ENCODE measurements around the gene PDE4B.

The PDE4B gene

DNA sequence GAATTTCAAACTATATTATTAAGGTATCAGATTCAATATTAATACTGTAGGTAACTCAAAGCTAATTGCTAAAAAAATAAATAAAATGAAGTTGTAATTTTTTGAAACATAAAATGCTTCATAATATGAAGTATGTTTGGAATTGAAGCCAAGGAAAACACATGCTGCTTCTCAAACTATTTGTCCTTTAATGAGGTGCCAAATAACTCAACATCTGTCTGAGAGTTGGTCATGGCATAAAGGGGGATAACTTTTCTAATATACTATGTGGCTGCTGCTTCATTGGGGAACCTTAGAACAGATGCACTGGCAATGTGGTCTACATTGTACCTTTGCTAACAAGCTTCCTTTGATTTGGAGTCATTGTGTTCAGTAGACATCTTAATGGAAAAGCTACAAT, 96.7 kb downstream of the PDE4B start:
- no peak for DNase-seq

DNA sequence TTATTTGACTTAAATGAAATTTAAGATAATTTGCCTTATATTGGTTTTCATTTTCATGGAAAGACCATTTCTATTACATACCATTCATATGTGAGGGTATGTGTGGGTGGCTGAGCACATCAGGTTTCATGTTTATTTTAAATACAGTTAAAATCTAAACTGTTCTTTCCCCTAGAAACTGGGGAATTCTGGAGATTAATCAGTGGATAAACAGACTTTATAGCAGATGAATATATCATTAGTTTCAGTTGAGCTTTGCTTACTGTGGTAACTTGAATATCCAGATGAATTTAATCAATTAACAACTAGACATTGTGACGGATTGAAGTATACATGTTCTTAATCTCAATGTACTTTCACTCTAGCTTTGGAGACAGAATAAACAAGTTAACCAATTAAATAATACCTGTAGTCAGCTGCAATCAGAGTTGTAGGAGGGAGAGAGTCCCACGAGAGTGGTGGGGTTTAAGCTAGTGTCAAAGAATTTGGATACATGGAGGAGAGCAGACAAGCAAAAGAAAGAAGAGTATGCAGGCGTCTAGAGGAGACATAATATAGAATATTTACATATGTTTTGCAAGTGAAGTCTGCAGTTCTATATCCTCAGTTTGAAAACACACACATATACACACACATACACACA, 97.6 kb downstream of the PDE4B start:
- no peak for DNase-seq

DNA sequence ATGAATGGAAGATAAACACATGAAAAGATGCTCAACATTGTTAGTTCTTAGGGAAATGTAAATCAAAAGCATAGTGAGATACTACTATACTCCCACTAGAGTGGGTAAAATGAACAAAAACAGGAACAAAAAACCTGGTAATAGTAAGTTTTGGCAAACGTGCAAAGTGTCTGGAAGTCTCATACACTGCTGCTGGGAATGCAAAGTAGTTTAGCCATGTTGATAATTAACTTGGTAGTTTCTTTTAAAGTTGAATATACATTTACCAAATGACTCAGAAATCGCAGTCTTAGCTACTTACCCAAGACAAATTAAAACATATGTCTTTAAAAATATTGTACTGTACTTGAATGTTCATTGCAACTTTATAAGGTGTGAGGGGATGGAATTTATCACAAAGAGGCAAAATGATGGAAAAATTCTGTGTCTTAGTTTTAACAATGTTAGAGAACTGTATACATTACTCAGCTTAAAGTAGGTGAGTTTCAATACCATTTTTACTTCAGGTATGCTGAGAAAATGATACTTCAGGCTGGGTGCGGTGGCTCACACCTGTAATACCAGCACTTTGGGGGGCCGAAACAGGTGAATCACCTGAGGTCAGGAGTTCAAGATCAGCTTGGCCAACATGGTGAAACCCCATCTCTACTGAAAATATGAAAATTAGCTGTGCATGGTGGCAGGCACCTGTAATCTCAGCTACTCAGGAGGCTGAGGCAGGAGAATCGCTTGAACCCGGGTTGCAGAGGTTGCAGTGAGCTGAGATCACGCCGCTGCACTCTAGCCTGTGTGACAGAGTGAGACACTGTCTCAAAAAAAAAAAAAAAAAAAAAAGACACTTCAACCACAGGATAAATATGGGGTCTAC, 102.3 kb downstream of the PDE4B start:
- DNase-seq: no peak

DNA sequence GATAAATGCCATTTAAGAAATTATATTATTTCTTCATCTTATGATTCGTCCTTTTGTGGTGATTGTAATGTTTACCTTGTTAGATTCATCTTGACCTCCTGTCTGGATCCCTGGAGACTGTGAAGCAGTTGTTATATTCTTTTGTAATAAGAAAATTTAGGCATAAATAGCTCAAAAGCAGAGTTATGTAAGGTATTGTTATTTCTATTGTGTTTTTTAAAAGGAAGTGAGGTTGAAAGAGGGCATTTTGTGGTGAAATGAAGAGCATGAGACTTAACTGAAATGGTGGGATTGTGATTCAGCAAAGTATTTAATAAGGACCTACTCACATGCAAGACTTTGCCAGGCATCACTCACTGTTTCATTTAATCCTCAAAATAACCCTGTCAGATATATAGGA, 104.0 kb downstream of the PDE4B start:
- DNase-seq: no peak

DNA sequence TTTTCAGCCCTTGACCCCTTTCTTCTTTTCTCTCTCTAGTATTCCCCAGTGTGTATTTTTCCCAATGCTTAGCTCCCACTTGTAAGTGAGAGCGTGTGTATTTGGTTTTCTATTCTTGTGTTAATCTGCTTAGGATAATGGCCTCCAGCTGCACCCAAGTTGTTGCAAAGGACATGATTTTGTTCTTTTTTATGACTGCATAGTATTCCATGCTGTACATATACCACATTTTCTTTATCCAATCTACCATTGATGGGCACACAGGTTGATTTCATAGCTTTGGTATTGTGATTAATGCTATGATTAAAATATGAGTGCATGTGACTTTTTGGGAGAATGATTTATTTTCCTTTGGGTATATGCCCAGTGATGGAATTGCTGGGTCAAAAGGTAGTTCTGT, 104.8 kb downstream of the PDE4B start:
- no peak for DNase-seq

DNA sequence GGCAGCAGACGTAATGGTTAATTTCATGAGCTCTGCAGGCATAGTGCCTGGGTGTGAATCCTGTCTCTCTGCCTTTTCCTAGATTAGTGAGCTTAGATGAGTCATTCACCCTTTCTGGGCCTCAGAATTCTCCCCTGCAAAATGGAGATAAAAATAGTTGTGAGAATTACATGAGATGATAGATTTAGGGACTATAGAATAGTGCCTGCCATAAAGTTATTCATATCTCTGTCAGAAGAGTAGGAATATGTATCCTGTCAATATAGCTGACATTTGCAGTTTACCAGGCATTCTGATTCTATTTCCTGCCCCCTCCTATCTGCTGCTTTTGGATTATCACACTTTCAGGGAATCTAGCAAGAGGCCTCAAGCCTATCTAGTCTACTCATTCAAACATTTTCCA, 112.0 kb downstream of the PDE4B start:
- no peak for DNase-seq

DNA sequence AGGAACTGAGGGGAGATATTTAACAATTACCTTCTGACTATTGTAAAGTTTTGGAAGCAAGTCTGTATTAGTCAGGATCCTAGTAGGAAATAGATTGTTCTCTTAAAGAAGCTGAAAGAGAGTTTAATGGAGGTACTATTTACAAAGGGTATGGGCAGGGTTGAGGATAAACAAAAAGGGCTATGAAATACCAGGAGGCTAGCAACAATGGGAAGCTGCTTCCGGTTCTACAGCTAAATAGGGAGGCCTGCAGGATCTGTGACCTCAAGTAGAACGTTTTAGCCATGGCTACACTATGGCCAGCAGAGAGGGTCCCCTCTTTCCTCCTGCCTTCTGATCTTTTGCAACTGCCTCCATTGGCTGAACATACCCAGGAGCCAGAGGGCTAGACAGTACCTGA, 117.7 kb downstream of the PDE4B start:
- DNase-seq: no peak

DNA sequence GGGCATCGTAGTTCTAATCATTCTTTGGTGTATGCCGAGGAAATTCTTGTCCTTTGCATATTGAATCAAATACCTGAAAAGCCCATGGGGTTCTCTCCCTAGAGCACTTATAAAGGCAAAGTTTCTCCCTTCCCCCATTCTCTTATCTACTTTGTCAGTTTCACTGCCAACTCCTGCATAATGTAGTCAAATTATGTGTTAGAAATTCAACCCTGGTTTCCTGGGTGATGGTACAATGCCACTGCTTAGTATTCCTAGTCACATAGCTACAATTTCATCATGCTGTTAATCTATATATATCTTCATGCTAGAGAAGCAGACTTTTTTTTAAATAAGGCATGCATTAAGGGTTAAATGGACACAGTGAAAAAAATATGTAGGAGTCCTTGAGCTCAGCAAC, 119.0 kb downstream of the PDE4B start:
- no peak for DNase-seq

DNA sequence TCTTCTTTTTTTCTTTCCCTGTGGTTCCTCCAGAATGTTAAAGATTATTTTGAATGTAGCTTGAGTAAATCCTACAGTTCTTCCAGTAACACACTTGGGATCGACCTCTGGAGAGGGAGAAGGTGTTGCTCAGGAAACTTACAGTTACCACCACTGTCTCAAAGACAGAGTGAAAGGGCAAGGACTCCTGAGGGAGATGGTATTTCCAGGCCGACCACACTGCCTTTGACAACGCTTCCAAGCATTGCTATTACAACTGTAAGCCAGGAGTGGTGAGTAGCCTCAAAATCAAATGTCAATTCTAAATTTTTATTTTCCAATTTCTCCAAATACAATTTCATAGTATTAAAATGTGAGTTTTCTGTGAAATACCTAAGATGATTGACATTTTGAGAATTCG, 125.9 kb downstream of the PDE4B start:
- no peak for DNase-seq

DNA sequence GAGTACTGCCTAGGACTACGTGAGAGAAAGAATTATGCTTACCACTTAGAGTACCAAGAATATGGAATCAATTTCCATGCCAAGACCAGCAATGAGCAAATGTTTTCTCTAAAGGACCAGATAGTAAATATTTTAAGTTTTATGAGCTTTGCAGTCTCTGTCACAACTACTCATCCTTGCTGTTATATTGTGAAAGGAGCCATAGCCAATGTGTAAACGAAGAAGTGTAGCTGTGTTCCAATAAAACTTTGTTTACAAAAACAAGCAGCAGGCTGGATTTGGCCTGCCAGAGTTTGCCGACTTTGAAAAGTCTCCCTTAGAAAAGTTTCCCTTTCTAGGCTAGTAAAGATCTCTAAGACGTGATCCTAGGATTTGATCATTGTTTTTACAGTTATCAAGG, 128.8 kb downstream of the PDE4B start:
- no peak for DNase-seq

DNA sequence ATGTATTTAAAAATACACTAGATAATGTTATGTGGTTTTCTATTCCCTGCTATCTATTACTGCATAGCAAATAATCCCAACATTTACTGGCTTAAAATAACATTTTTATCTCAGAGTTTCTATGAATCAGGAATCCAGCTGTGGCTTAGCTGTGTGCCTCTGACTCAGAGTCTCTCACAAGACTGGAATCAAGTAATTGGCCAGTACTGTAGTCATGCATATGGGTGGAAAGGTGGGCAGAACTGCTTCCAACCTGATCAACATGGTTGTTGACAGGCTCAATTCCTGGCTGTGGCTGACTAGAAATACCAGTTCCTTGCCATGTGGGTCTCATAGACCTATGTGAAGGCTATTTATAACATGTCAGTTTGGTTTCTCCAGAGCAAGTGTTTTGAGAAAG, 131.8 kb downstream of the PDE4B start:
- no peak for DNase-seq

DNA sequence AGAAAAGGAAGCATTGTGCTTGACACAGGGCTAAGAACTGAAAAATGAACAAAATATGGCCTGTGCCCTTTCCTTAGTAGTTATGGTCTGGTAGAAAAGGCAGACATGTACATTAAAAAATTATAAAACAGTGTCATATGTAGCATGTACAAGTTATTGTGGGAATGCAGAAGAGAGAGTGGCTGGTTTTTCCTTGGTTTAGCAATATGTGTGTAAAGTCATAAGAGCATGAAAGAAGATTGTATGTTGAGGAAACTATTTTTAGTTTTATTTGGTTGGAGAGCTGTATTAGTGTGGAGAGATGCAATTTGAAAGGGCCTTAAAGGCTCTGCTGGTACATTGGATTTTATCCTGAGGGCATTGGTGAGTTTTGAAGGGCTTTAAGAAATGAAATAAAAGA, 145.8 kb downstream of the PDE4B start:
- DNase-seq: no peak

DNA sequence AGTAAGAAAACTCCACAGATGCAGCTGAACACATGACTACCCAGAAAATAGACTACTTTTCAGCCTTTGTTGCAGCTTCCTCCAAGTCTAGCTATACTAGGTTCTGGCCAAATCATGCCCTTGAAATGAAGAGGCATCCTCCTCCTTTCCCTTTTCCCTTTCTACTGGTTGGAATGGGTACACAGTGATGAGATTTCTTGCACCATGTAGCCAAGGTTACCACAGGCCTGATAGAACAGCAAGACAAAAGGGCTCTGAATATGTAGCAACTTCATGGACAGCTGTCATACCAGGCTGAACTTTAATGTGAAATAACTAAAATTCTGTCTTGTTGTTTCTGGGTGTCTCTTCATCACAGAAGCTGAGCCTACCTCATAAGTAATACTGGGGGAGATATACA, 146.5 kb downstream of the PDE4B start:
- no peak for DNase-seq

DNA sequence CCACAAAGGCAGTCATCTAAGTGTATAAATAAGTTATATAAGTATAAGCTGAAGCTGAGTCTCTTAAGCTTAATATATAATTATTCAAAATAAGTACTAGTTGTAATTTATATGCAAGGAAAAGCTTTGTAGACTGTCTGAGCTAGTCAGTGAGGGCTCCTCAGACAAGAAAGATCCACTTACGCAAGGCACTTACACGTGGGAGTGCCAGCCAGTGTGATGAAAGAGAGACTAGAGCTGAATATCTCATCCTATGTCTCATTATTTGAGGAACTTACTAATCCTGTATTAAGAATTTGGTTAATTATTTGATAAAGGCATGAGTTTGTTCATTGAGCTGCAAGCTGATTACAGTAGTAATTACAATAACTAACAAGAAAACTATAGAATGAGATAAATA, 146.9 kb downstream of the PDE4B start:
- no peak for DNase-seq

DNA sequence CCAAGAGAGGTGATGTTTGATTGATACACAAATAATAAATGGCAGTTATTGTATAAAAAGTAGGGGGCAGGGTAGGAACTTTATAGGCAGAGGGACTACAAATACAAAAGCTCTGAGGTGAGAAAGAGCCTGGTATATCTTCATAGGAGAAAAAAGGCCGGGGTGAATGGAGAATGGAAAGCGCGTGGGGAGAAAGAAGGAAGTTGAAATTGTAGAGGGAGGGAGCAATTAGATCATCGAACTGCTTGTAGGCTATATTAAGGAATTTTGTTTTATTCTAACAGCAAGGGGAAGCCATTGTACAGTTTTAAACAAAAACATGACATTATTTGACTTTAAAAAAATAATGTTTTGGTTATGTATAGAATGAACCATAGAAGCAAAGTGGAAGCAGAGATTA, 147.4 kb downstream of the PDE4B start:
- DNase-seq: no peak

DNA sequence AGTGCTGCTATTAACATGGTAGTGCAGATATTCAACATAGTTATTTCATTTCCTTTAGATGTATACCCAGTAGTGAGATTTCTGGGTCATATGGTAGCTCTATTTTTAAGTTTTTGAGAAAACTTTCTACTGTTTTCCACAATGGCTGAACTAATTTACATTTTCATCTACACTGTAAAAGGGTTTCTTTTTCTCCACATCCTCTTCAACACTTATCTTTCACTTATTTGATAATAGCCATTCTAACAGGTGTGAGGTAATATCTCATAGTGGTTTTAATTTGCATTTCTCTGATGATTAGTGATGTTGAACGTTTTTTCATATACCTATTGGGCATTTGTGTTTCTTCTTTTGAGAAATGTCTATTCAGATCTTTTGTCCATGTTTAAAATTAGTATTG, 149.8 kb downstream of the PDE4B start:
- DNase-seq: no peak

DNA sequence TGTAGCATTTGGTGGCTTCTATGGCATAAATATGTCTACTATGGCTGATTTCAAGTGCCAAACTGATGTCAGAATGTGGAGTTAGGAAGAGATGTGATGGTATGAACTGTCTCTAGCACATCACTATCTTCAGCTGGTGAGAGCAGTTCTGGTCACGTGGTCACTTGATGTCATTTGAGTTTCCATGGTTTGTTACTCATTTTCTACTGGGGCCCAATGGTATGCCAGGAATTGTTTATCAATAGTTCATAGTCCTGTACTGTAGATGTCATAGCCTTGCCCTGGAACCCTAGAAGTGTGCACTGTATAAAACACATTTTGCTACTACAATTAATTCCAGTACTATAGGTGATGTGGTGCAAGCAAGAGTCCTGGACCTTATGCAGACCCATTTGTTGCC, 153.7 kb downstream of the PDE4B start:
- no peak for DNase-seq

DNA sequence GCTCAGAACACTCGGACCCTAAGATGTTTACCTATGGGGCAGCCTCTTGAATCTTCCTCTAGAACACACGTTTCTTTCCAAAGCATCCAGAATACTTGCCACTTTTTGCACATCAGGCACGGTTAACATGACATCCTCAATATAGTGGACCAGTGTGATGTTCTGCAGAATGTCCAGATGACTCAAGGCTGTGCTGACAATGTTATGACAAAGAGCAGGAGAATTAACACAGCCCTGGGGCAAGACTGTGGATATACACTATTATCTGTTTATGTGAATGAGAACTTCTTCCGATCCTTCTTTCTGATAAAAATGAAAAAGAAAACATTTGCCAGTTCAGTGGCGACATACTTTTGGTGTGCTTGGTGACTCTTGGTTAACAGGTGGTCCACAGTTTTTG, 154.3 kb downstream of the PDE4B start:
- DNase-seq: no peak

DNA sequence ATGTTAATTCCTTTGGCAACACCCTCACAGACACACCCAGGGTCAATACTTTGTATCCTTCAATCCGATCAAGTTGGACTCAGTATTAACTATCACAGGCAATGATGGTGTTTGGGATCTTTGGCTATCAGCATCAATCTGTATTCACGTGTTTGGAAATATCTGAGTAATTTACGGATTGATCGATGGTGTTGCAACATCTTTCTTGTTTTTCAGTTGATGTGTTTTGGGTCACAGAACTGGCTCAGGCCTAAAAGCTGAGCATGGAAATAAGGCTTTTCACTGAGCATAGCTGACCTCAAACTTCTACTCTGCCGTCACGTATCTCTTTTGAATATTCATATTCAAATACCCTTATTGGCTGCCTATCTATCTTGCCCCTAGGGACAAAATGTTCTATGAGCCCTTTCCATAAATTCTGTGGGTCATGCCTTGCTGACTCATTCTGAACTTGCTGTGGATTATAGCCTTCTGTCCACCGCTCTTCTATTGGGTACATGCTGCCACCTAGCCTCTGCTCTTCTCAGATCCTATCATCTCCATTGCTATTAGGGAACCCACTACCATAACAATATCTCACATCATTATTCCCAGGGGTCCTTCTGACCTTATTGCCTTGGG, 156.0 kb downstream of the PDE4B start:
- no peak for DNase-seq

DNA sequence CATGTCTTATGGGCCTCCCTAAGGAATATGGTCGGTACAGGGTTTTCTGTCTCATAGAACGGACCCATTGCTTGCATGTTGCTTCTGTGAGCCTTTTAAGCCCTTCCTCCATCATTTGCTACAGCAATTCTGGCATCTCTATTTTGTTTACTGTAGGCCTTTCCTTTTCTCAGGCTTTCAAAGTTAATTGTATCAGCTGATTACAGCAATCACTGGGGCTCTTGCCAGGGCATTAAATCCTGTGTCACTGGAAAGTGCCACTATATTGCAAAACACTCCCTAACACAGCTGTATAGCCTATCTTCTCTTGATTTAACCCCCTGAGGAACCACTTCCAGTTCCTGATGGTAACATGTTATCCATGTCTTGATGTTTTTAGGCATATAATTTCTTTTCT, 156.5 kb downstream of the PDE4B start:
- no peak for DNase-seq

DNA sequence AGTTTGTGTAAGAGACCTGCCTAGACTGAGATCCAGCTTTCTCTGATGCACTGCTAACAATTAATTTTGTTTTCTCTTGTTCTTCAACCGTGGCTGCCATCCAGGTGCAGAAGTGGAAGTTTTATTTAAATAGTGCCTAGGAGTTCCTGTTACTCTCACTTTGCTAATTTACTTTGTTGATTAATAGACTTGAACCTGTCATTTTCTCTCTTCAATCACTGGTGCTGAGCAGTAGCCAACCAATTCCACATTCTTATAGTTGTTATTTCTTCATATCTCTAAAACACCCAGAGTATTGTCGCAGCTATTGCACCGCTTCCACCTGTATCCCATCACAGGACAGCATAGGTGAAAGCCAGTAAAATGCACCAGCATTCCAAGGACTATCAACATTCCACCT, 157.2 kb downstream of the PDE4B start:
- no peak for DNase-seq

DNA sequence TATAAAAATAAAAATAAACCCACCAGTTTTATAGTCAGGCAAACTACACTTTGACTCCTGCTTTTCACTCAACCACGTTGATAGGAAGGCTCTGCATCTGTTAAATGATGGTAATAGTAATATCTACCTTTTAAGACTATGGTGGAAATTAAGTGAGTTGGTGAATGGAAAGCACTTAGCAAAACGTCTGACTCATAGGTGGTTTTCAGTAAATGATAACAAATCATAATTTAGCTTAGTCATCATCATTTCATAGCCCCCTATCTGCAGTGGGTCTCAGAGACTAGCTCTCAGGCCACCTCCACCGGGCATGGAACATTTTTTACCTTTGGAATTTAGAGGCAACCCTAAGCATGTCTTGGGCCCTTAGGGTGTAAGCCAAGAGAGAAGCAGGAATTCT, 160.0 kb downstream of the PDE4B start:
- no peak for DNase-seq

DNA sequence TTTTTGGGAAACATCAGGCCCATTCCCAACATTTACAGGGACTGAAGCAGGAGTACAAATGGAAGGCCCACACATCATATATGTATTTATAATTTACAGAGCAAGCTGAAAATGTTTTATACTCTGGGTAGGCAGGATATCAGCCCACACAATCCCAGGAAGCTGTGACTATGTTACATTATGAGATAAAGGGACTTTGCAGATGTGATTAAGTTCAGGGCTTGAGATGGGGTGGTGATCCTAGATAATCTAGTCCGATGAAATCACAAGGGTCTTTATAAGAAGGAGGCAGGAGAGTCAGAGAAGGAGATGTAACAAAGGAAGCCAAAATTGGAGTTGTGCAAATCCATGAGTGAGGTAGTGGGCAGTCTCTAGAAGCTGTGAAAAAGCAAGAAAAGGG, 160.5 kb downstream of the PDE4B start:
- no peak for DNase-seq

DNA sequence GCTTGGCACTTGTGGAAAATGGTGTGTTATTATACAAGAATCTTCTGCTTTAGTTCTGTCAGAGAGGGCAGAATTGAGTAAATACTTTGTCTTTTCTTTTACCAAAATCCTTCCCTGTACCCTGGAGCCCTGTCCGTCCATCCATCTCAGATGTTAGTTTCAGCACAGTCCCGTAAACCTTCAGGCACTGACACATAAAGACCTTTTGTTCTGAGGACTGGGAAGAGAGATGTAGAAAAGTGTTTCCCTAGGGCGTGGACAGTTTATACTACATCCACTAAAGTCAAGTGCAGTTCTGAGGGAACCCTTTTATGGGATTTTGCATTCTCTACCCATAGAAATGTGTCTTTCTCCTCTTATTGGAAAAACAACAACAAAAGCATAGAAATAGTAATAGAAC, 162.4 kb downstream of the PDE4B start:
- DNase-seq: no peak

All from right kidney (tissue), 1 donor.